GM21423 (cell line): Measurements from ENCODE around the gene OR11H7.
"Not testable (repeated sequence)": the region's sequence is repeated elsewhere in the genome, so short reads cannot be mapped to it uniquely, and the experiment has no call there.

Source experiments
- ATAC-seq: cut with Tn5 transposase; IDR thresholded peaks from one replicate; pipeline ENCODE4 v1.9.1; 2021; ENCODE audit warnings: mild to moderate bottlenecking, moderate library complexity; ENCODE audit not compliant: unreplicated experiment

The OR11H7 gene

DNA sequence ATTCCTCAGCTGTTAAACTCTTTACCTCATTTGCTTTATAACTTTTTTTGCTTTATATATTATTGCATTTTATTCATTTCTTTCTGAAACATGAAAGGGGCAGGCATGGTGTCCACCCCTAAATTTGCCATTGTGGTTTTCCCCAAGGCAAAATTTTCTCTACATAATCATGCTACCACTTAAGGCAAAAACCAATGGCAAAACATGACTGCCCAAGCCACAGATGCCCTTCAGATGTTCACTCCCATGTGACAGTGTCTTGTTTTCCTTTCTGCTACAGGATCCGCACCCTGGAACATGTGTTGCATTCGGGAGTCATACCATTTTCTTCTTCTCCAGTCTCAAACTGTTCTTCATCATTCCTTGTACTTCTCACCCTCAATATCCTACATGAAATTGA lies 48.6 kb downstream of the OR11H7 start:
- ATAC-seq, result no peak

DNA sequence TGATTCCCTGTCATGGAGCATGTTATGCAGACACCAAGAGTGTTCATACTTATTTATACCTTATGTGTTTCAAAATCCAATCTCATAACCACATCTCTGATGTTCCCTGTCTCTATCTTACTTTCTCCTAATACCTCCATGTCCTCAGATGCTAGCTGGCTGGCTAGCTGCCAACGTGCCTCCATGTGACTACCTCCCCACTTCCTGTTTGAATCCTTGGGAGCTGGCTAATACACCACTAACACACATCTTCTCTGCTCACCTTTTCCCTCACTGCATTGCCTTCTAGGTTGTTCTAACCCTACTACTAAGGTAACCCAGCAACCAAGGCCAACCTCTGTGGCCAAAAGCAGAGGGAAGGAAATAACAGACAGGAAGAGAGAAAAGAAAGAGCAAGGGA lies 49.6 kb downstream of the OR11H7 start:
- no peak for ATAC-seq

DNA sequence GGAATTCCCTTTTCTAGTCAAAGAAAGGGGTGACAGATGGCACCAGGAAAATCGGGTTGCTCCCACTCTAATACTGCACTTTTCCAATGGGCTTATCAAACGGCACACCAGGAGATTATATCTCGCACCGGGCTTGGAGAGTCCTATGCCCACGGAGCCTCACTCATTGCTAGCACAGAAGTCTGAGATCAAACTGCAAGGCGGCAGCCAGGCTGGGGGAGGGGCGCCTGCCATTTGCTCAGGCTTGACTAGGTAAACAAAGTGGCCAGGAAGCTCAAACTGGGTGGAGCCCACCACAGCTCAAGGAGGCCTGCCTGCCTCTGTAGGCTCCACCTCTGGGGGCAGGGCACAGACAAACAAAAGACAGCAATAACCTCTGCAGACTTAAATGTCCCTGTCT lies 51.5 kb downstream of the OR11H7 start:
- ATAC-seq, result not testable (repeated sequence)
